HepG2 (cell line): ENCODE results near the gene RAD17. TPM values are rescaled to one million over a fixed set of nuclear protein-coding genes. Genes with fewer than 3 reads are reported as not detected.
A peak's percentile ranks its signal among the peaks of the same experiment; 100 is the strongest.

Experiments
- AKAP8 ChIP-seq: sonication (generic); formaldehyde crosslinking; IDR thresholded peaks from 2 replicates; pipeline ENCODE4 v1.5.1; 2020; ENCODE audit warnings: mild to moderate bottlenecking, missing genetic modification reagents
- ATF7-NPFF ChIP-seq: sonication (generic); formaldehyde crosslinking; IDR thresholded peaks from 2 replicates; pipeline ENCODE4 v1.8.1; 2023; ENCODE audit warnings: mild to moderate bottlenecking, low read depth, missing genetic modification reagents, moderate library complexity
- CSRNP1 ChIP-seq: sonication (generic); formaldehyde crosslinking; IDR thresholded peaks from 2 replicates; pipeline ENCODE4 v1.8.1; 2023; ENCODE audit warnings: mild to moderate bottlenecking, missing genetic modification reagents
- ESRRA ChIP-seq: sonication (generic); formaldehyde crosslinking; IDR thresholded peaks from 2 replicates; pipeline ENCODE4 v1.5.1; 2020; ENCODE audit warnings: mild to moderate bottlenecking, low read depth, missing genetic modification reagents
- GTF2F1 ChIP-seq: fragments of 150-350 bp; IDR thresholded peaks from 2 replicates; pipeline ENCODE4 v1.6.1; 2014; ENCODE audit warnings: low read length
- HIVEP1 ChIP-seq: sonication (generic); formaldehyde crosslinking; IDR thresholded peaks from 2 replicates; pipeline ENCODE4 v1.4.0; 2020; ENCODE audit warnings: mild to moderate bottlenecking, missing genetic modification reagents
- KDM4B ChIP-seq: sonication (generic); formaldehyde crosslinking; IDR thresholded peaks from 2 replicates; pipeline ENCODE4 v1.4.0; 2020; ENCODE audit warnings: missing genetic modification reagents
- MAF1 ChIP-seq: sonication (generic); formaldehyde crosslinking; IDR thresholded peaks from 2 replicates; pipeline ENCODE4 v1.5.0; 2020; ENCODE audit warnings: missing genetic modification reagents, borderline replicate concordance
- NFIB ChIP-seq: sonication (generic); formaldehyde crosslinking; IDR thresholded peaks from 2 replicates; pipeline ENCODE4 v1.9.0; 2021; ENCODE audit warnings: missing genetic modification reagents, mild to moderate bottlenecking, borderline replicate concordance
- SIN3B ChIP-seq: fragments of 150-350 bp; IDR thresholded peaks from 2 replicates; pipeline ENCODE4 v1.6.1; 2014; ENCODE audit warnings: low read length
- SP1 ChIP-seq, 2 experiments: fragments of 450-650 bp in 1 of 2; sonication (generic) in 1 of 2; formaldehyde crosslinking in 1 of 2; IDR thresholded peaks; 2 replicates each; pipeline versions ENCODE4 v1.4.0 to v1.6.1; 2016 to 2020; ENCODE audit warnings: missing genetic modification reagents in 1 of 2
- TFDP2 ChIP-seq: sonication (generic); formaldehyde crosslinking; IDR thresholded peaks from 2 replicates; pipeline ENCODE4 v1.4.0; 2020; ENCODE audit warnings: missing genetic modification reagents
- TRIM24 ChIP-seq: sonication (generic); formaldehyde crosslinking; IDR thresholded peaks from 2 replicates; pipeline ENCODE4 v1.8.0; 2022; ENCODE audit warnings: mild to moderate bottlenecking, missing genetic modification reagents
- YY1 ChIP-seq: IDR thresholded peaks from 2 replicates; pipeline ENCODE4 v1.6.1; 2011; ENCODE audit warnings: low read length, low read depth, moderate library complexity, mild to moderate bottlenecking; ENCODE audit not compliant: insufficient read depth, insufficient replicate concordance
- ZNF274 ChIP-seq: sonication (generic); formaldehyde crosslinking; IDR thresholded peaks from 2 replicates; pipeline ENCODE4 v1.5.1; 2020; ENCODE audit warnings: mild to moderate bottlenecking, missing genetic modification reagents
- ZNF33B ChIP-seq: sonication (generic); formaldehyde crosslinking; IDR thresholded peaks from 2 replicates; pipeline ENCODE4 v1.5.1; 2020; ENCODE audit warnings: mild to moderate bottlenecking, missing genetic modification reagents
- ZNF569 ChIP-seq: sonication (generic); formaldehyde crosslinking; IDR thresholded peaks from 2 replicates; pipeline ENCODE4 v1.5.0; 2020; ENCODE audit warnings: mild to moderate bottlenecking, missing genetic modification reagents, moderate library complexity, borderline replicate concordance
- polyA plus RNA-seq, 8 experiments: library from polyadenylated mRNA; depleted of rRNA in 3 of 8; stranded (reverse) in 7 of 8; unstranded in 1 of 8; fragments of >200 nt; fragmentation: Illumina TruSeq in 4 of 8; extraction: Trizol in 4 of 8; gene quantifications; 2 replicates each; pipeline versions ENCODE4 v1.2.1 to v1.2.3, GENCODE V29; 2011 to 2016; ENCODE audit warnings: low read depth in 4 of 8, missing spikeins in 1 of 8, mixed read lengths in 1 of 8; ENCODE audit not compliant: insufficient read depth in 1 of 8
- total RNA-seq, 5 experiments: library from RNA; depleted of rRNA; stranded (reverse); fragments of >200 nt; fragmentation: Illumina TruSeq; extraction: Trizol; gene quantifications; 2 replicates each; pipeline ENCODE4 v1.2.3, GENCODE V29; 2016; ENCODE audit warnings: low read depth in 1 of 5
- TF ChIP-seq, protein P1 (sequence below): sonication (generic); formaldehyde crosslinking; IDR thresholded peaks from 2 replicates; pipeline ENCODE4 v1.4.0; 2020; ENCODE audit warnings: missing genetic modification reagents, mild to moderate bottlenecking, borderline replicate concordance
- TF ChIP-seq, protein P2 (sequence below): sonication (generic); formaldehyde crosslinking; conservative IDR thresholded peaks from 2 replicates; pipeline ENCODE4 v1.5.0; 2020; ENCODE audit warnings: missing genetic modification reagents

RAD17 gene
- total and polyA plus RNA-seq, 2 of the 13 experiments (the other 11 are each of a cell fraction or from before 2014, with no cell fraction given), result 24.0 to 25.9 TPM

GRCh38 chr5:69334793-69335268 is 34.8 kb upstream of the RAD17 start (continued):
- no peak for TF ChIP-seq ESRRA (CRISPR knock-in tag)
- no peak for TF ChIP-seq SP1 (IDR thresholded peaks at IDR 0.05)
- no peak for TF ChIP-seq SP1 (CRISPR knock-in tag; IDR thresholded peaks at IDR 0.05)
- no peak for TF ChIP-seq KDM4B (CRISPR knock-in tag)
- TF ChIP-seq YY1, result peak; percentile 65
- peak; percentile 34; the same call in 1 of the 2 replicates for TF ChIP-seq GTF2F1
- no peak for TF ChIP-seq ZNF569
- TF ChIP-seq TFDP2, result 0 out of 2 replicates have a peak, but pooled peaks have one; percentile 29
- no peak for TF ChIP-seq ZNF274 (CRISPR knock-in tag)
- no peak for TF ChIP-seq ATF7-NPFF
- TF ChIP-seq AKAP8 (CRISPR knock-in tag), result no peak
- no peak for TF ChIP-seq ZNF33B (CRISPR knock-in tag)
- no peak for TF ChIP-seq SIN3B
- TF ChIP-seq MAF1 (CRISPR knock-in tag), result no peak
- TF ChIP-seq, protein P1, sequence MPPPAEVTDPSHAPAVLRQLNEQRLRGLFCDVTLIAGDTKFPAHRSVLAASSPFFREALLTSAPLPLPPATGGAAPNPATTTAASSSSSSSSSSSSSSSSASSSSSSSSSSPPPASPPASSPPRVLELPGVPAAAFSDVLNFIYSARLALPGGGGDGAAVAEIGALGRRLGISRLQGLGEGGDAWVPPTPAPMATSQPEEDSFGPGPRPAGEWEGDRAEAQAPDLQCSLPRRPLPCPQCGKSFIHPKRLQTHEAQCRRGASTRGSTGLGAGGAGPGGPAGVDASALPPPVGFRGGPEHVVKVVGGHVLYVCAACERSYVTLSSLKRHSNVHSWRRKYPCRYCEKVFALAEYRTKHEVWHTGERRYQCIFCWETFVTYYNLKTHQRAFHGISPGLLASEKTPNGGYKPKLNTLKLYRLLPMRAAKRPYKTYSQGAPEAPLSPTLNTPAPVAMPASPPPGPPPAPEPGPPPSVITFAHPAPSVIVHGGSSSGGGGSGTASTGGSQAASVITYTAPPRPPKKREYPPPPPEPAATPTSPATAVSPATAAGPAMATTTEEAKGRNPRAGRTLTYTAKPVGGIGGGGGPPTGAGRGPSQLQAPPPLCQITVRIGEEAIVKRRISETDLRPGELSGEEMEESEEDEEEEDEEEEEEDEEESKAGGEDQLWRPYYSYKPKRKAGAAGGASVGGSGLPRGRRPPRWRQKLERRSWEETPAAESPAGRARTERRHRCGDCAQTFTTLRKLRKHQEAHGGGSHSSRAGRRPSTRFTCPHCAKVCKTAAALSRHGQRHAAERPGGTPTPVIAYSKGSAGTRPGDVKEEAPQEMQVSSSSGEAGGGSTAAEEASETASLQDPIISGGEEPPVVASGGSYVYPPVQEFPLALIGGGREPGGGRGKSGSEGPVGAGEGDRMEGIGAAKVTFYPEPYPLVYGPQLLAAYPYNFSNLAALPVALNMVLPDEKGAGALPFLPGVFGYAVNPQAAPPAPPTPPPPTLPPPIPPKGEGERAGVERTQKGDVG (CRISPR knock-in tag), result no peak
- no peak for TF ChIP-seq NFIB (CRISPR knock-in tag)
- TF ChIP-seq HIVEP1, result no peak
- TF ChIP-seq, protein P2, sequence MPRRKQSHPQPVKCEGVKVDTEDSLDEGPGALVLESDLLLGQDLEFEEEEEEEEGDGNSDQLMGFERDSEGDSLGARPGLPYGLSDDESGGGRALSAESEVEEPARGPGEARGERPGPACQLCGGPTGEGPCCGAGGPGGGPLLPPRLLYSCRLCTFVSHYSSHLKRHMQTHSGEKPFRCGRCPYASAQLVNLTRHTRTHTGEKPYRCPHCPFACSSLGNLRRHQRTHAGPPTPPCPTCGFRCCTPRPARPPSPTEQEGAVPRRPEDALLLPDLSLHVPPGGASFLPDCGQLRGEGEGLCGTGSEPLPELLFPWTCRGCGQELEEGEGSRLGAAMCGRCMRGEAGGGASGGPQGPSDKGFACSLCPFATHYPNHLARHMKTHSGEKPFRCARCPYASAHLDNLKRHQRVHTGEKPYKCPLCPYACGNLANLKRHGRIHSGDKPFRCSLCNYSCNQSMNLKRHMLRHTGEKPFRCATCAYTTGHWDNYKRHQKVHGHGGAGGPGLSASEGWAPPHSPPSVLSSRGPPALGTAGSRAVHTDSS (CRISPR knock-in tag), result no peak
- no peak for TF ChIP-seq TRIM24 (CRISPR knock-in tag)
- no peak for TF ChIP-seq CSRNP1 (CRISPR knock-in tag)
